Liver (tissue), 9 donors: ENCODE data around the gene ZNF599. TPM values are rescaled to one million over a fixed set of nuclear protein-coding genes. Genes with fewer than 3 reads are reported as not detected.

Experiments used
- DNase-seq: peaks from one replicate; pipeline ENCODE4 v3.0.0-alpha.2; 2017; ENCODE audit warnings: low spot score
- H3K27ac ChIP-seq, 2 donors: one replicate each; pipeline ENCODE4 v1.7.0; 2013; ENCODE audit warnings: inconsistent platforms in 2 of 2, low read length in 2 of 2, control low read depth in 1 of 2, low read depth in 1 of 2, mild to moderate bottlenecking in 1 of 2
- H3K27me3 ChIP-seq, 4 donors: one replicate each; pipeline versions ENCODE4 v1.6.1 to v1.7.0; 2013; ENCODE audit warnings: low read length in 3 of 4, inconsistent platforms in 1 of 4, mild to moderate bottlenecking in 1 of 4, moderate library complexity in 1 of 4; ENCODE audit not compliant: control insufficient read depth in 4 of 4, insufficient read depth in 4 of 4
- H3K36me3 ChIP-seq, 4 donors: one replicate each; pipeline versions ENCODE4 v1.6.1 to v1.7.0; 2013; ENCODE audit warnings: low read length in 3 of 4, mild to moderate bottlenecking in 3 of 4, low read depth in 1 of 4, moderate library complexity in 1 of 4; ENCODE audit not compliant: control insufficient read depth in 4 of 4, insufficient read depth in 3 of 4
- H3K4me1 ChIP-seq, 4 donors: one replicate each; pipeline versions ENCODE4 v1.6.1 to v1.7.0; 2013; ENCODE audit warnings: low read length in 3 of 4, mild to moderate bottlenecking in 3 of 4, moderate library complexity in 1 of 4; ENCODE audit not compliant: control insufficient read depth in 4 of 4, insufficient read depth in 4 of 4
- H3K4me3 ChIP-seq, 3 donors: one replicate each; pipeline versions ENCODE4 v1.6.1 to v1.7.0; 2013; ENCODE audit warnings: low read length in 3 of 3, control low read depth in 1 of 3, low read depth in 1 of 3, mild to moderate bottlenecking in 1 of 3
- H3K9ac ChIP-seq, 2 donors: one replicate each; pipeline ENCODE4 v1.7.0; 2013; ENCODE audit warnings: low read length in 2 of 2, mild to moderate bottlenecking in 2 of 2, moderate library complexity in 2 of 2, control low read depth in 1 of 2, low read depth in 1 of 2
- H3K9me3 ChIP-seq, 4 donors: one replicate each; pipeline versions ENCODE4 v1.6.1 to v1.7.0; 2013; ENCODE audit warnings: low read length in 3 of 4; ENCODE audit not compliant: control insufficient read depth in 4 of 4
- EGR1 ChIP-seq, 2 donors: IDR thresholded peaks; 2 replicates each; pipeline ENCODE4 v1.6.1; 2016 to 2018; ENCODE audit warnings: antibody characterized with exemption in 2 of 2, low read depth in 2 of 2
- FOXA1 ChIP-seq: IDR thresholded peaks from 2 replicates; pipeline ENCODE4 v1.6.1; 2016; ENCODE audit warnings: antibody characterized with exemption
- FOXA2 ChIP-seq: IDR thresholded peaks from 2 replicates; pipeline ENCODE4 v1.6.1; 2016; ENCODE audit warnings: antibody characterized with exemption
- GABPA ChIP-seq, 2 donors: IDR thresholded peaks in 1 of 2; conservative IDR thresholded peaks in 1 of 2; 2 replicates each; pipeline ENCODE4 v1.6.1; 2016; ENCODE audit warnings: antibody characterized with exemption in 2 of 2, mild to moderate bottlenecking in 1 of 2, moderate library complexity in 1 of 2
- HNF4A ChIP-seq, 2 donors: conservative IDR thresholded peaks; 2 replicates each; pipeline ENCODE4 v1.6.1; 2016; ENCODE audit warnings: antibody characterized with exemption in 2 of 2, mild to moderate bottlenecking in 2 of 2
- HNF4G ChIP-seq: IDR thresholded peaks from 2 replicates; pipeline ENCODE4 v1.6.1; 2016; ENCODE audit warnings: antibody characterized with exemption
- JUND ChIP-seq, 2 donors: IDR thresholded peaks; 2 replicates each; pipeline ENCODE4 v1.6.1; 2016; ENCODE audit warnings: antibody characterized with exemption in 2 of 2
- NR2F2 ChIP-seq: IDR thresholded peaks from 2 replicates; pipeline ENCODE4 v1.6.1; 2016; ENCODE audit warnings: antibody characterized with exemption
- RAD21 ChIP-seq, 2 donors: IDR thresholded peaks; 2 replicates each; pipeline ENCODE4 v1.6.1; 2016; ENCODE audit warnings: antibody characterized with exemption in 2 of 2, mild to moderate bottlenecking in 2 of 2
- RXRA ChIP-seq, 2 donors: IDR thresholded peaks; 2 replicates each; pipeline ENCODE4 v1.6.1; 2017 to 2018; ENCODE audit warnings: antibody characterized with exemption in 2 of 2, mild to moderate bottlenecking in 1 of 2
- SP1 ChIP-seq: IDR thresholded peaks from 2 replicates; pipeline ENCODE4 v1.6.1; 2018; ENCODE audit warnings: antibody characterized with exemption, mild to moderate bottlenecking
- TAF1 ChIP-seq: conservative IDR thresholded peaks from 2 replicates; pipeline ENCODE4 v1.6.1; 2016; ENCODE audit warnings: antibody characterized with exemption, mild to moderate bottlenecking
- YY1 ChIP-seq: IDR thresholded peaks from 2 replicates; pipeline ENCODE4 v1.6.1; 2016; ENCODE audit warnings: antibody characterized with exemption, mild to moderate bottlenecking
- WGBS: extraction: QIAGEN DNeasy Blood & Tissue Kit; methylation state at CpG from one replicate; pipeline ENCODE4 v1.1.7; 2013; 5-methylcytosine and 5-hydroxymethylcytosine counted together
- polyA plus RNA-seq, 2 donors: library from polyadenylated mRNA; stranded (reverse) in 1 of 2; unstranded in 1 of 2; fragments of 200-250 nt in 1 of 2; fragments of >200 nt in 1 of 2; fragmentation: Nextera tagmentation in 1 of 2; extraction: Ambion mirVana in 1 of 2; gene quantifications; one replicate each; pipeline versions ENCODE4 v1.2.1 to v1.2.3, GENCODE V29; 2013 to 2015
- total RNA-seq, 2 donors: library from RNA; depleted of rRNA; stranded (reverse); fragments of >200 nt; gene quantifications; one replicate each; pipeline ENCODE4 v1.2.3, GENCODE V29; 2014
- TF ChIP-seq, protein P1 (sequence below): IDR thresholded peaks from 2 replicates; pipeline ENCODE4 v1.6.1; 2016; ENCODE audit warnings: antibody characterized with exemption
- TF ChIP-seq, protein P2 (sequence below): IDR thresholded peaks from 2 replicates; pipeline ENCODE4 v1.6.1; 2016; ENCODE audit warnings: antibody characterized with exemption
- TF ChIP-seq, protein P3 (sequence below): IDR thresholded peaks from 2 replicates; pipeline ENCODE4 v1.6.1; 2016; ENCODE audit warnings: antibody characterized with exemption
- TF ChIP-seq, protein P4 (sequence below): fragments of 150-350 bp; IDR thresholded peaks from 2 replicates; pipeline ENCODE4 v1.5.1; 2017; ENCODE audit warnings: improper control_type of control experiment, low read depth, low read length; ENCODE audit not compliant: missing input control
- TF ChIP-seq, protein P5 (sequence below): IDR thresholded peaks from 2 replicates; pipeline ENCODE4 v1.6.1; 2016; ENCODE audit warnings: antibody characterized with exemption, mild to moderate bottlenecking
- donor health status: healthy.
- donor health status: healthy.
- donor health status: healthy.
- donor health status: healthy.
- donor health status: healthy.

ZNF599 gene
- total and polyA plus RNA-seq, 4 donors, result 1.5 to 2.6 (median 2.1) TPM

DNA sequence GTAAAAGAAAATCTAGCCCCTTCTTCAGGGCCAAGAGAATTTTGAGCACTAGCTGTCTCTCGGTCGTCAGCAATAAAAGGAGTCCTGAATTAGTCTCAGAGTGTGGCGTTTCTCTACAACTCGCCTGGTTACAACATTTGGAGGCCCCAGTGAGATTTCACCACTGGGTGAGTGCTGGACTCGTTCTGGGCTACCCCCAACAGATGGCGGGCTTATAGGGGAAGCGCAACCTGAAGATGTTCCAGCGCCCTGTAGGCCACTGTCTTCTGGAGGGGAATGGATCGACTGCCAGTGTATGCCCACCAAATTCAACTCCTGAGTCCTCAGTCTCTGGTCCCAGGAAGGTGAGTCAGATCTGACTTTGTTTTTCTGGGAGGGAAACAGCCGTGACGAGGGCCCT is 50.7 kb downstream of the ZNF599 start:
- no peak for TF ChIP-seq NR2F2
- TF ChIP-seq RXRA (IDR thresholded peaks at IDR 0.05), result no peak
- TF ChIP-seq SP1, result no peak
- TF ChIP-seq, protein P1, sequence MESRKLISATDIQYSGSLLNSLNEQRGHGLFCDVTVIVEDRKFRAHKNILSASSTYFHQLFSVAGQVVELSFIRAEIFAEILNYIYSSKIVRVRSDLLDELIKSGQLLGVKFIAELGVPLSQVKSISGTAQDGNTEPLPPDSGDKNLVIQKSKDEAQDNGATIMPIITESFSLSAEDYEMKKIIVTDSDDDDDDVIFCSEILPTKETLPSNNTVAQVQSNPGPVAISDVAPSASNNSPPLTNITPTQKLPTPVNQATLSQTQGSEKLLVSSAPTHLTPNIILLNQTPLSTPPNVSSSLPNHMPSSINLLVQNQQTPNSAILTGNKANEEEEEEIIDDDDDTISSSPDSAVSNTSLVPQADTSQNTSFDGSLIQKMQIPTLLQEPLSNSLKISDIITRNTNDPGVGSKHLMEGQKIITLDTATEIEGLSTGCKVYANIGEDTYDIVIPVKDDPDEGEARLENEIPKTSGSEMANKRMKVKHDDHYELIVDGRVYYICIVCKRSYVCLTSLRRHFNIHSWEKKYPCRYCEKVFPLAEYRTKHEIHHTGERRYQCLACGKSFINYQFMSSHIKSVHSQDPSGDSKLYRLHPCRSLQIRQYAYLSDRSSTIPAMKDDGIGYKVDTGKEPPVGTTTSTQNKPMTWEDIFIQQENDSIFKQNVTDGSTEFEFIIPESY, result no peak
- TF ChIP-seq GABPA (IDR thresholded peaks at IDR 0.05 in 1 of 2, conservative IDR thresholded peaks at IDR 0.05 in 1 of 2), result no peak
- TF ChIP-seq EGR1 (IDR thresholded peaks at IDR 0.05; ENCODE audit: low read depth in 2 of 2), result no peak
- no peak for TF ChIP-seq TAF1
- TF ChIP-seq, protein P2, sequence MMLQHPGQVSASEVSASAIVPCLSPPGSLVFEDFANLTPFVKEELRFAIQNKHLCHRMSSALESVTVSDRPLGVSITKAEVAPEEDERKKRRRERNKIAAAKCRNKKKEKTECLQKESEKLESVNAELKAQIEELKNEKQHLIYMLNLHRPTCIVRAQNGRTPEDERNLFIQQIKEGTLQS, result no peak
- no peak for TF ChIP-seq JUND (IDR thresholded peaks at IDR 0.05)
- TF ChIP-seq YY1, result no peak
- TF ChIP-seq, protein P3, sequence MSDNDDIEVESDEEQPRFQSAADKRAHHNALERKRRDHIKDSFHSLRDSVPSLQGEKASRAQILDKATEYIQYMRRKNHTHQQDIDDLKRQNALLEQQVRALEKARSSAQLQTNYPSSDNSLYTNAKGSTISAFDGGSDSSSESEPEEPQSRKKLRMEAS, result no peak
- no peak for TF ChIP-seq HNF4G
- TF ChIP-seq, protein P4, sequence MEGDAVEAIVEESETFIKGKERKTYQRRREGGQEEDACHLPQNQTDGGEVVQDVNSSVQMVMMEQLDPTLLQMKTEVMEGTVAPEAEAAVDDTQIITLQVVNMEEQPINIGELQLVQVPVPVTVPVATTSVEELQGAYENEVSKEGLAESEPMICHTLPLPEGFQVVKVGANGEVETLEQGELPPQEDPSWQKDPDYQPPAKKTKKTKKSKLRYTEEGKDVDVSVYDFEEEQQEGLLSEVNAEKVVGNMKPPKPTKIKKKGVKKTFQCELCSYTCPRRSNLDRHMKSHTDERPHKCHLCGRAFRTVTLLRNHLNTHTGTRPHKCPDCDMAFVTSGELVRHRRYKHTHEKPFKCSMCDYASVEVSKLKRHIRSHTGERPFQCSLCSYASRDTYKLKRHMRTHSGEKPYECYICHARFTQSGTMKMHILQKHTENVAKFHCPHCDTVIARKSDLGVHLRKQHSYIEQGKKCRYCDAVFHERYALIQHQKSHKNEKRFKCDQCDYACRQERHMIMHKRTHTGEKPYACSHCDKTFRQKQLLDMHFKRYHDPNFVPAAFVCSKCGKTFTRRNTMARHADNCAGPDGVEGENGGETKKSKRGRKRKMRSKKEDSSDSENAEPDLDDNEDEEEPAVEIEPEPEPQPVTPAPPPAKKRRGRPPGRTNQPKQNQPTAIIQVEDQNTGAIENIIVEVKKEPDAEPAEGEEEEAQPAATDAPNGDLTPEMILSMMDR, result no peak
- TF ChIP-seq FOXA1, result no peak
- TF ChIP-seq, protein P5, sequence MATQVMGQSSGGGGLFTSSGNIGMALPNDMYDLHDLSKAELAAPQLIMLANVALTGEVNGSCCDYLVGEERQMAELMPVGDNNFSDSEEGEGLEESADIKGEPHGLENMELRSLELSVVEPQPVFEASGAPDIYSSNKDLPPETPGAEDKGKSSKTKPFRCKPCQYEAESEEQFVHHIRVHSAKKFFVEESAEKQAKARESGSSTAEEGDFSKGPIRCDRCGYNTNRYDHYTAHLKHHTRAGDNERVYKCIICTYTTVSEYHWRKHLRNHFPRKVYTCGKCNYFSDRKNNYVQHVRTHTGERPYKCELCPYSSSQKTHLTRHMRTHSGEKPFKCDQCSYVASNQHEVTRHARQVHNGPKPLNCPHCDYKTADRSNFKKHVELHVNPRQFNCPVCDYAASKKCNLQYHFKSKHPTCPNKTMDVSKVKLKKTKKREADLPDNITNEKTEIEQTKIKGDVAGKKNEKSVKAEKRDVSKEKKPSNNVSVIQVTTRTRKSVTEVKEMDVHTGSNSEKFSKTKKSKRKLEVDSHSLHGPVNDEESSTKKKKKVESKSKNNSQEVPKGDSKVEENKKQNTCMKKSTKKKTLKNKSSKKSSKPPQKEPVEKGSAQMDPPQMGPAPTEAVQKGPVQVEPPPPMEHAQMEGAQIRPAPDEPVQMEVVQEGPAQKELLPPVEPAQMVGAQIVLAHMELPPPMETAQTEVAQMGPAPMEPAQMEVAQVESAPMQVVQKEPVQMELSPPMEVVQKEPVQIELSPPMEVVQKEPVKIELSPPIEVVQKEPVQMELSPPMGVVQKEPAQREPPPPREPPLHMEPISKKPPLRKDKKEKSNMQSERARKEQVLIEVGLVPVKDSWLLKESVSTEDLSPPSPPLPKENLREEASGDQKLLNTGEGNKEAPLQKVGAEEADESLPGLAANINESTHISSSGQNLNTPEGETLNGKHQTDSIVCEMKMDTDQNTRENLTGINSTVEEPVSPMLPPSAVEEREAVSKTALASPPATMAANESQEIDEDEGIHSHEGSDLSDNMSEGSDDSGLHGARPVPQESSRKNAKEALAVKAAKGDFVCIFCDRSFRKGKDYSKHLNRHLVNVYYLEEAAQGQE, result no peak
- TF ChIP-seq FOXA2, result no peak
- TF ChIP-seq RAD21 (IDR thresholded peaks at IDR 0.05), result no peak
- no peak for TF ChIP-seq HNF4A (conservative IDR thresholded peaks at IDR 0.05)
- Histone ChIP-seq H3K4me3 (no peak overlapping the region), H3K9ac (no peak overlapping the region), H3K27ac (no peak overlapping the region), H3K27me3 (no peaks in the 10 kb centered on the region), H3K36me3 (no peaks in the 10 kb centered on the region), H3K4me1 (no peaks in the 10 kb centered on the region), H3K9me3 (no peaks in the 10 kb centered on the region)
- DNase-seq, result no peak
- 60% methylated on average over 11 of the region's 11 CpGs for WGBS

DNA sequence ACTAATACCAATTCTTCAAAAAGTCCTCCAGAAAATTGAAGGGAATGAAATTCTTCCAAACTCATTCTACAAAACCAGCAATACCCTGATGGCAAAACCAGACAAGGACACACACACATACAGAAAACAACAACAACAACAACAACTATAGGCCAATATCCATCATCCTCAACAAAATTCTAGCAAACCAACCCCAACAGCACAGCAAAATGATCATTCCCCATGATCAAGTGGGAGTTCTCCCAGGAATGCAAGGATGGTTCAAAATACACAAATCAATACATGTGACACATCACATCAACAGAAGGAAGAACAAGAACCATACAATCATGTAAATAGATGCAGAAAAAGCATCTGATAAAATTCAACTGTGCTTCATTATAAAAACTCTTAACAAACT is 57.7 kb downstream of the ZNF599 start:
- TF ChIP-seq FOXA2 (no peak), EGR1 (IDR thresholded peaks at IDR 0.05; ENCODE audit: low read depth in 2 of 2) (no peak), HNF4A (conservative IDR thresholded peaks at IDR 0.05) (no peak), YY1 (no peak), TAF1 (no peak), JUND (IDR thresholded peaks at IDR 0.05) (no peak)
- TF ChIP-seq, protein P3, result no peak
- TF ChIP-seq, protein P4, result no peak

More for the DNA sequence above, 57.7 kb downstream of the ZNF599 start:
- H3K27ac ChIP-seq, result no peak overlapping the region
- no peaks in the 10 kb centered on the region for H3K4me1 ChIP-seq
- peaks cover 0 to 22% (median 3%) of the 10 kb centered on the region in 4 donors for H3K9me3 ChIP-seq
- no peak overlapping the region for H3K9ac ChIP-seq
- no peak overlapping the region for H3K4me3 ChIP-seq
- no peaks in the 10 kb centered on the region for H3K36me3 ChIP-seq
- no peak for DNase-seq
- H3K27me3 ChIP-seq, result peaks cover 0 to 2% (median 0%) of the 10 kb centered on the region in 4 donors
